Tibial nerve (tissue), 4 donors: Measurements from ENCODE around the gene KAT7.
A peak's percentile ranks its signal among the peaks of the same experiment; 100 is the strongest.

Experiments used
- CTCF ChIP-seq, 5 experiments: fragments of 200-600 bp in 3 of 5; fragments of 450-650 bp in 2 of 5; sonication (generic) in 3 of 5; IDR thresholded peaks; one replicate each; pipeline ENCODE4 v1.5.1; 2016 to 2019; ENCODE audit warnings: antibody characterized with exemption in 5 of 5, mild to moderate bottlenecking in 3 of 5, moderate library complexity in 2 of 5
- EP300 ChIP-seq, 2 donors: sonication (generic); formaldehyde crosslinking; IDR thresholded peaks; one replicate each; pipeline ENCODE4 v1.6.1; 2017; ENCODE audit warnings: antibody characterized with exemption in 2 of 2, mild to moderate bottlenecking in 1 of 2
- POLR2A ChIP-seq, 2 donors: fragments of 450-650 bp; IDR thresholded peaks; one replicate each; pipeline ENCODE4 v1.6.1; 2017; ENCODE audit warnings: antibody characterized with exemption in 2 of 2, mild to moderate bottlenecking in 2 of 2, moderate library complexity in 2 of 2

GRCh38 chr17:49788478-49789242 is at the start of gene KAT7:
- peak in 3 of 5 experiments; percentile 33 to 37 (median 35) for TF ChIP-seq CTCF (IDR thresholded peaks at IDR 0.05)
- peak; percentile 72 to 98 for TF ChIP-seq EP300 (IDR thresholded peaks at IDR 0.05)
- peak; percentile 56 to 96 for TF ChIP-seq POLR2A (IDR thresholded peaks at IDR 0.05)
